H1 (cell line): Measurements from ENCODE around the gene TRIM14. TPM values are rescaled to one million over a fixed set of nuclear protein-coding genes. Genes with fewer than 3 reads are reported as not detected.

Source experiments
- ASH2L ChIP-seq: fragments of 200-600, 300-600 bp; sonication (generic); IDR thresholded peaks from one replicate; pipeline ENCODE4 v1.7.1; 2017; ENCODE audit warnings: low read length
- BCL11A ChIP-seq, 2 experiments: IDR thresholded peaks; one replicate each; pipeline ENCODE4 v1.6.1; 2011; ENCODE audit warnings: low read depth in 2 of 2, low read length in 2 of 2, mild to moderate bottlenecking in 2 of 2
- CBX5 ChIP-seq: fragments of 300-800, 300-1000 bp; sonication (generic); IDR thresholded peaks from 2 replicates; pipeline ENCODE4 v1.7.1; 2016; ENCODE audit warnings: antibody characterized with exemption, low read length, low read depth
- CEBPB ChIP-seq: IDR thresholded peaks from 2 replicates; pipeline ENCODE4 v1.6.1; 2012; ENCODE audit warnings: low read depth, low read length
- CHD1 ChIP-seq: IDR thresholded peaks from 2 replicates; pipeline ENCODE4 v1.6.1; 2012; ENCODE audit warnings: low read depth, low read length, improper control_type of control experiment
- CTCF ChIP-seq, 3 experiments: IDR thresholded peaks; 1 replicate in 2 of 3; 2 replicates in 1 of 3; pipeline versions ENCODE4 v1.5.1 to v1.6.1; 2011; ENCODE audit warnings: low read length in 3 of 3, mild to moderate bottlenecking in 3 of 3, inconsistent platforms in 2 of 3, low read depth in 1 of 3, moderate library complexity in 1 of 3; ENCODE audit not compliant: insufficient read depth in 1 of 3; ENCODE audit errors: control extremely low read depth in 1 of 3
- EGR1 ChIP-seq: IDR thresholded peaks from 2 replicates; pipeline ENCODE4 v1.6.1; 2011; ENCODE audit warnings: low read depth, low read length, borderline replicate concordance
- GABPA ChIP-seq: IDR thresholded peaks from 2 replicates; pipeline ENCODE4 v1.6.1; 2011; ENCODE audit warnings: mild to moderate bottlenecking, low read length, moderate library complexity, borderline replicate concordance; ENCODE audit not compliant: insufficient read depth
- GTF2F1 ChIP-seq: IDR thresholded peaks from 2 replicates; pipeline ENCODE4 v1.6.1; 2012; ENCODE audit warnings: low read depth, low read length, improper control_type of control experiment, borderline replicate concordance
- HDAC2 ChIP-seq, 2 experiments: fragments of 300-600 bp in 1 of 2; sonication (generic) in 1 of 2; IDR thresholded peaks; 2 replicates each; pipeline ENCODE4 v1.6.1; 2011 to 2012; ENCODE audit warnings: low read depth in 2 of 2, low read length in 2 of 2, mild to moderate bottlenecking in 2 of 2, moderate library complexity in 2 of 2, borderline replicate concordance in 1 of 2, inconsistent platforms in 1 of 2
- JUN ChIP-seq: IDR thresholded peaks from 2 replicates; pipeline ENCODE4 v1.6.1; 2011; ENCODE audit warnings: low read depth, mild to moderate bottlenecking, improper control_type of control experiment, low read length
- MAX ChIP-seq: IDR thresholded peaks from 2 replicates; pipeline ENCODE4 v1.6.1; 2012; ENCODE audit warnings: inconsistent platforms
- PHF8 ChIP-seq: fragments of 200-600 bp; sonication (generic); conservative IDR thresholded peaks from 2 replicates; pipeline ENCODE4 v1.7.1; 2012; ENCODE audit warnings: low read depth, mild to moderate bottlenecking, inconsistent platforms, low read length, moderate library complexity
- POLR2AphosphoS5 ChIP-seq: IDR thresholded peaks from 2 replicates; pipeline ENCODE4 v1.6.1; 2011; ENCODE audit warnings: low read depth, low read length
- SAP30 ChIP-seq: fragments of 300-600 bp; sonication (generic); IDR thresholded peaks from 2 replicates; pipeline ENCODE4 v1.7.1; 2012; ENCODE audit warnings: low read length, moderate library complexity, mild to moderate bottlenecking, inconsistent platforms; ENCODE audit not compliant: insufficient read depth, insufficient replicate concordance
- SIX5 ChIP-seq: IDR thresholded peaks from 2 replicates; pipeline ENCODE4 v1.6.1; 2011; ENCODE audit warnings: mild to moderate bottlenecking, low read depth, low read length
- SP1 ChIP-seq: IDR thresholded peaks from 2 replicates; pipeline ENCODE4 v1.6.1; 2011; ENCODE audit warnings: low read depth, low read length
- SUZ12 ChIP-seq: fragments of 200-600 bp; sonication (generic); IDR thresholded peaks from 2 replicates; pipeline ENCODE4 v1.6.1; 2012; ENCODE audit warnings: mild to moderate bottlenecking, inconsistent platforms, low read length, moderate library complexity, mixed read lengths
- TAF1 ChIP-seq: IDR thresholded peaks from 2 replicates; pipeline ENCODE4 v1.6.1; 2011; ENCODE audit warnings: mild to moderate bottlenecking, low read depth, low read length
- polyA plus RNA-seq, 7 experiments: library from polyadenylated mRNA; depleted of rRNA in 3 of 7; stranded (reverse) in 5 of 7; unstranded in 2 of 7; fragments of >200 nt in 5 of 7; fragments of 200-250 nt in 2 of 7; gene quantifications; 1 replicate in 5 of 7; 2 replicates in 1 of 7; 4 replicates in 1 of 7; pipeline versions ENCODE4 v1.2.1 to v1.2.3, GENCODE V29; 2011 to 2013; ENCODE audit warnings: missing spikeins in 2 of 7, mixed read lengths in 2 of 7
- total RNA-seq: library from RNA; stranded (reverse); fragmentation: NEBNext Ultra II Directional; extraction: Animal tissue kit (Norgen Biotek cat#: 25700); gene quantifications from 2 replicates; pipeline ENCODE4 v1.2.1, GENCODE V29; 2021

The TRIM14 gene
- total and polyA plus RNA-seq, 2 of the 8 experiments (the other 6 are each of a cell fraction or from before 2014, with no cell fraction given) = 9.2 to 19.4 TPM

- TF ChIP-seq CTCF (IDR thresholded peaks at IDR 0.05; ENCODE audit: control extremely low read depth in 1 of 3, insufficient read depth in 1 of 3, low read depth in 1 of 3, low read length in 3 of 3) = peak; percentile 16 to 40 (median 25); a peak in 2 of 4 replicates
- TF ChIP-seq SIX5 = no peak
- peak; percentile 84 for TF ChIP-seq EGR1
- no peak for TF ChIP-seq CEBPB
- no peak for TF ChIP-seq JUN
- 0 out of 2 replicates have a peak, but pooled peaks have one; percentile 34 for TF ChIP-seq TAF1
- TF ChIP-seq SP1 = no peak
- no peak for TF ChIP-seq CHD1
- TF ChIP-seq ASH2L = no peak
- no peak for TF ChIP-seq GABPA
- TF ChIP-seq MAX = peak; percentile 95
- no peak for TF ChIP-seq SUZ12
- TF ChIP-seq BCL11A (IDR thresholded peaks at IDR 0.05; ENCODE audit: low read depth in 2 of 2, low read length in 2 of 2) = no peak
- no peak for TF ChIP-seq SAP30
- TF ChIP-seq POLR2AphosphoS5 = peak; percentile 45
- no peak for TF ChIP-seq CBX5
- TF ChIP-seq HDAC2 (IDR thresholded peaks at IDR 0.05; ENCODE audit: borderline replicate concordance in 1 of 2, low read depth in 2 of 2, low read length in 2 of 2) = peak in 1 of 2 experiments; percentile 89; a peak in 1 of 4 replicates
- TF ChIP-seq GTF2F1 = 0 out of 2 replicates have a peak, but pooled peaks have one; percentile 35
- peak; percentile 33; the same call in 1 of the 2 replicates for TF ChIP-seq PHF8
Observed at GRCh38 chr9:98087420-98088354, 31.3 kb downstream of the TRIM14 start (continued).
